Measurements from ENCODE around the gene MTHFD2L. TPM values are rescaled to one million over a fixed set of nuclear protein-coding genes. Genes with fewer than 3 reads are reported as not detected.
A peak's percentile ranks its signal among the peaks of the same experiment; 100 is the strongest.

The MTHFD2L gene
- total RNA-seq: 10 to 100 TPM; 13.1 to 22.9 (median 15.3) TPM

DNA sequence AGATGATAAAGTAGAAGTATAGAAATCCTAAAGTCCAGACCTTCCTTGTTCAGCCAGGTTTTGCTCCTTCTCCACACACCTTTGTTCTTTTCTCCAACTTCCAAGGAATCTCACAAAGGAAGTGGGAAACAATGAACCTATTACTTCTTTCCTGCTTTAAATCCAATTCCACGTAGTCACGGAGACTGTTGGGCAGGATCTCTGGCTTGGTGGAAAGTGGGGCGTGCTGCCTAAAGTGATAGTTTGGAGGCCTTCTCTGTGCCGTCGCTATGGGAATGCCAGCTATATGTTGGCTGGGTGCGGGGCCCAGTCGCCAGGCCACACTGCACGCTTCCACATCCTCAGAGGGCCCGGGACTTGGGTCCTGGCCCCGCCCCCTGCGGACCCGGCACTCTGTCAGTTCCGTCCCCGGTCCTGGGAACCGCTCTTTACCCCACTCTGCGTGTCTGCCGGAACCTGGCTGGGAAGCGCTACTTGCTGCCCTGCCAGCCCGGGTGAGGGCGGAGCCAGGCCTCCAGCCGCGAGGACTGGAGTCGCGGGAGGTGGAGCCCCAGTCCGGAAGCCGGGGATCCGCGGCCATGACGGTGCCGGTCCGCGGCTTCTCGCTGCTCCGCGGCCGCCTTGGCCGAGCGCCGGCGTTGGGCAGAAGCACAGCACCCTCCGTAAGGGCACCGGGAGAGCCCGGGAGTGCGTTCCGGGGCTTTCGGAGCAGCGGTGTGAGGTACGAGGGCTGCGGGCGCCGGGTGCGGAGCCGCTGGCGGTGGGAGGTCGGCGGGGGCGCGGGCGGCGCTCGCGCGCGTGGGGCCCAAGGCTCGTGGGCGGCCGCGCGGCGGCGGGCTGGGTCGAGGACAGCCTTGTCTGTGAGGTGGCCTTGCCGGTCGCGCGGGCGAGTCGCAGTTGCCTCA, at the start of gene MTHFD2L:
MTHFD2L (plus strand) TSS at position 558 of the 905 bp plus-strand sequence; CDS start at position 579, 21 bp downstream.
- DNase-seq (ENCODE audit: low spot score in 2 of 2): peak; percentile 94 to 96
- Histone ChIP-seq H3K27ac (peak within 1 kb of the TSS; percentile 93), H3K36me3 (peaks cover 4% of the 10 kb centered on the region), H3K4me3 (peak within 1 kb of the TSS; percentile 70), H3K4me1 (peaks cover 33% of the 10 kb centered on the region), H3K27me3 (no peaks in the 10 kb centered on the region), H3K9me3 (no peaks in the 10 kb centered on the region)
- WGBS: under 1% methylated on average over 45 of the region's 78 CpGs
- TF ChIP-seq EP300 (IDR thresholded peaks at IDR 0.05) (no peak), POLR2A (IDR thresholded peaks at IDR 0.05) (peak in 1 of 2 donors; percentile 89), POLR2AphosphoS5 (IDR thresholded peaks at IDR 0.05) (peak; percentile 44 to 69 (median 53))

GRCh38 chr4:74108457-74109115, 49.3 kb upstream of the MTHFD2L start:
- no peak for DNase-seq (ENCODE audit: low spot score in 2 of 2)
- Histone ChIP-seq H3K27me3 (no peaks in the 10 kb centered on the region), H3K4me1 (peaks cover 37% of the 10 kb centered on the region), H3K4me3 (no peak overlapping the region), H3K9me3 (no peaks in the 10 kb centered on the region), H3K36me3 (no peaks in the 10 kb centered on the region), H3K27ac (peak overlapping the region; percentile 2)
- 93% methylated on average over 1 of the region's 1 CpG for WGBS
- TF ChIP-seq EP300 (IDR thresholded peaks at IDR 0.05) (no peak), POLR2AphosphoS5 (IDR thresholded peaks at IDR 0.05) (no peak), POLR2A (IDR thresholded peaks at IDR 0.05) (no peak), CTCF (IDR thresholded peaks at IDR 0.05) (no peak)

DNA sequence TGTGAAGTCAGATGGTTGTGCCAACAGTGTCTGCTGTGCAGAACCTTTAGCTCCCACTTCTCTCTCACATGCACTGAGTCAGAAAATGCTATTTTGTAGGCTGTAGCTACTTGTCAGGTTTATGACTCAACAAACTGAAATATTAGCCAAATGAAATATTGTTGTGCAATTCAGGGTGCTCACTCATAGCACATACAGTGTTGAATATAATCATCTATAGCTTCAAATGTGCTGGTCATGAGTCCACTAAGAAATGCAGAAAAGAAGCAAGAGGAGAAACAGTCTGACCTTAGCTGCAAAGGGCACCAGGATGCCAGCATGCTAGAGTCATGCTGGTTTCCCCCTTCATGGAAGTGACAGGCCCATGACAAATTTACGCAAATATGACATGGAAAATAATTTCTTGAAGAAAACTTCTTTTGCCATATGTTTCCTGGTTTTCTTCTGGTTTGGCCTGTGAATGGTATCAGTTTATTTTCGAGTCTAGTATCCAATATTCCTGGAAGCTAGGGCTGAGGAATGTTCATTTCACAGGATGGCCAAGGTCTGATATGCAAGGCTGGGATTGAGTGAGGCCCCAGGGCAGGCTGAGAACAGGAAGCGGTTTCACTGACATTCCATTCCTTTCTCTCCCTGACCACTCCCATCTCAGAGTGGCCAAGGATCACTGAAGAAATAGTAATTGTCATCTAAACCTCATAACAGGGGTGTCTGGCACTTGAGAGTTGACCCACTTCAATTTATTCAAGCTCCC, 48.6 kb upstream of the MTHFD2L start:
- peak overlapping the region; percentile 2 for H3K27ac ChIP-seq
- peaks cover 42% of the 10 kb centered on the region for H3K4me1 ChIP-seq
- WGBS: 44% methylated on average over 3 of the region's 3 CpGs
- no peaks in the 10 kb centered on the region for H3K9me3 ChIP-seq
- TF ChIP-seq CTCF (IDR thresholded peaks at IDR 0.05) (no peak), POLR2A (IDR thresholded peaks at IDR 0.05) (no peak), EP300 (IDR thresholded peaks at IDR 0.05) (no peak), POLR2AphosphoS5 (IDR thresholded peaks at IDR 0.05) (no peak)
- no peak overlapping the region for H3K4me3 ChIP-seq
- DNase-seq (ENCODE audit: low spot score in 2 of 2): peak in 1 of 2 donors; percentile 68
- no peaks in the 10 kb centered on the region for H3K36me3 ChIP-seq
- H3K27me3 ChIP-seq: no peaks in the 10 kb centered on the region

DNA sequence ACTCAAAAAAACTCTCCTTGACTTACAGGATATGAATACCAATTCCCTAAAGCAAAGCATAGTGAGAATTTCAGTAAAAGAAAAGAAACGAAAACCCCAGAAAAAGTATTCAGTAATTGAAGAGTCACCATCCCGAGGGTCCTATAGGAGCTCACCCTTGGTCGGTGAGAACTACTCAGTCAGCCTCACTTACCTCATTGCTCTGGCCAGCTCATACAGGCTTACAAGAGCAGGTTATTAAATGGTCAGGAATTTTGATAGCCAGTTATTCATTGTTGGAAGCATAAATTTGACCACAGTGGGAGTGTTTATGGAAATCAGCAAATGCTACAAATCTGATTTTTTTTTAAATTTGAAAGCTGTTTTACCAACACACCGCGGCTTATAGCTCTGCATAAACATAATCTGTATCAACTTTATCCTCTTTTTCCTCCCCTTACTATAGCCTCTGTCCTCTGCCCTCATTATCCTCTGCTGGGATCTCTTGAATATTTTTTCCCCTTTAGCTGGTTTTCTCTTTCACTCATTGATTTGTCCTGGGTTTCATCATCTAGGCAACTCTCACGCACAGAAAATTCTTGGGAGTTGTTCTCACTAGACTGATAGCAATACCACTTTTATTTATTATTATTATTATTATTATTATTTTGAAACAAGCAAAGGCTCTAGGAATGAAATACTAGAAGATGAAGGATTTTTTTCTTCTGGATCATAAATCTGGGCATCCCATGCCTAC, 47.9 kb upstream of the MTHFD2L start:
- peak overlapping the region; percentile 2 for H3K27ac ChIP-seq
- peaks cover 42% of the 10 kb centered on the region for H3K4me1 ChIP-seq
- 82% methylated on average over 6 of the region's 6 CpGs for WGBS

More for the DNA sequence above, 47.9 kb upstream of the MTHFD2L start:
- DNase-seq (ENCODE audit: low spot score in 2 of 2): no peak
- TF ChIP-seq EP300 (IDR thresholded peaks at IDR 0.05) (no peak), POLR2A (IDR thresholded peaks at IDR 0.05) (no peak), POLR2AphosphoS5 (IDR thresholded peaks at IDR 0.05) (no peak), CTCF (IDR thresholded peaks at IDR 0.05) (no peak)
- H3K36me3 ChIP-seq: no peaks in the 10 kb centered on the region
- no peak overlapping the region for H3K4me3 ChIP-seq
- H3K9me3 ChIP-seq: no peaks in the 10 kb centered on the region
- H3K27me3 ChIP-seq: no peaks in the 10 kb centered on the region
